Gastrocnemius medialis (tissue), 4 donors: ENCODE data around the gene AVPR1A.

Experiments used
- CTCF ChIP-seq, 5 experiments: fragments of 450-650 bp in 3 of 5; fragments of 200-600 bp in 2 of 5; sonication (generic) in 2 of 5; IDR thresholded peaks in 4 of 5; conservative IDR thresholded peaks in 1 of 5; 1 replicate in 4 of 5; 2 replicates in 1 of 5; pipeline ENCODE4 v1.5.1; 2016 to 2019; ENCODE audit warnings: antibody characterized with exemption in 5 of 5, mild to moderate bottlenecking in 3 of 5, moderate library complexity in 3 of 5
- POLR2A ChIP-seq, 2 donors: fragments of 450-650 bp; IDR thresholded peaks; one replicate each; pipeline ENCODE4 v1.6.1; 2017; ENCODE audit warnings: antibody characterized with exemption in 2 of 2, mild to moderate bottlenecking in 2 of 2, moderate library complexity in 2 of 2

GRCh38 chr12:63132201-63132600 lies 18.8 kb downstream of the AVPR1A start:
- TF ChIP-seq CTCF (IDR thresholded peaks at IDR 0.05 in 4 of 5, conservative IDR thresholded peaks at IDR 0.05 in 1 of 5), result no peak
- TF ChIP-seq POLR2A (IDR thresholded peaks at IDR 0.05), result no peak
